KMS-11 (cell line): Measurements from ENCODE around the gene NCBP3.

ENCODE experiments used
- H2AFZ ChIP-seq: fragments of 200-600 bp; sonication (generic); 2 replicates; pipeline ENCODE4 v1.6.1; 2016; ENCODE audit warnings: antibody characterized with exemption, mixed run types, low read depth
- H3K27ac ChIP-seq: fragments of 200-600 bp; sonication (generic); 2 replicates; pipeline ENCODE4 v1.6.1; 2016; ENCODE audit warnings: mild to moderate bottlenecking, mixed run types
- H3K27me3 ChIP-seq: fragments of 200-600 bp; sonication (generic); 2 replicates; pipeline ENCODE4 v1.6.1; 2017; ENCODE audit warnings: mild to moderate bottlenecking, low read depth, mixed run types, moderate library complexity; ENCODE audit not compliant: insufficient read depth
- H3K36me3 ChIP-seq: fragments of 200-600 bp; sonication (generic); 2 replicates; pipeline ENCODE4 v1.6.1; 2017; ENCODE audit warnings: mild to moderate bottlenecking, mixed run types; ENCODE audit not compliant: insufficient read depth
- H3K4me1 ChIP-seq: fragments of 200-600 bp; sonication (generic); 2 replicates; pipeline ENCODE4 v1.6.1; 2016; ENCODE audit warnings: mild to moderate bottlenecking, low read depth, mixed run types; ENCODE audit not compliant: poor library complexity, severe bottlenecking
- H3K4me2 ChIP-seq: fragments of 200-600 bp; sonication (generic); 2 replicates; pipeline ENCODE4 v1.7.0; 2016; ENCODE audit warnings: mild to moderate bottlenecking, mixed run types
- H3K4me3 ChIP-seq: fragments of 200-600 bp; sonication (generic); IDR thresholded peaks from 2 replicates; pipeline ENCODE4 v1.6.1; 2017; ENCODE audit warnings: low read depth, low read length, mixed read lengths; ENCODE audit not compliant: insufficient read depth
- H3K79me2 ChIP-seq: fragments of 200-600 bp; sonication (generic); 2 replicates; pipeline ENCODE4 v1.6.1; 2016; ENCODE audit warnings: low read depth, mixed run types; ENCODE audit not compliant: insufficient read depth
- H3K9ac ChIP-seq: fragments of 200-600 bp; sonication (generic); 2 replicates; pipeline ENCODE4 v1.6.1; 2016; ENCODE audit warnings: mild to moderate bottlenecking, mixed run types
- H4K20me1 ChIP-seq: fragments of 200-600 bp; sonication (generic); 2 replicates; pipeline ENCODE4 v1.6.1; 2016; ENCODE audit warnings: mild to moderate bottlenecking, mixed run types; ENCODE audit not compliant: insufficient read depth
- CTCF ChIP-seq: fragments of 200-600 bp; sonication (generic); conservative IDR thresholded peaks from 2 replicates; pipeline ENCODE4 v1.6.1; 2017; ENCODE audit warnings: low read depth, mild to moderate bottlenecking, antibody characterized with exemption, low read length, moderate library complexity, mixed read lengths

The NCBP3 gene

GRCh38 chr17:3768769-3769168 lies 77.3 kb downstream of the NCBP3 start:
- Histone ChIP-seq H3K79me2 (no peaks in the 10 kb centered on the region), H3K27me3 (no peaks in the 10 kb centered on the region), H3K4me3 (no peak overlapping the region), H3K4me2 (no peak overlapping the region), H3K9ac (no peak overlapping the region), H3K4me1 (no peaks in the 10 kb centered on the region), H4K20me1 (no peaks in the 10 kb centered on the region), H3K27ac (no peak overlapping the region), H2AFZ (no peak overlapping the region), H3K36me3 (no peaks in the 10 kb centered on the region)
- no peak for TF ChIP-seq CTCF

GRCh38 chr17:3768341-3768740 lies 77.7 kb downstream of the NCBP3 start:
- H3K4me1 ChIP-seq, result no peaks in the 10 kb centered on the region
- H3K9ac ChIP-seq, result no peak overlapping the region
- no peak overlapping the region for H3K27ac ChIP-seq
- H3K79me2 ChIP-seq, result no peaks in the 10 kb centered on the region
- H3K27me3 ChIP-seq, result no peaks in the 10 kb centered on the region
- H3K4me3 ChIP-seq, result no peak overlapping the region
- H3K36me3 ChIP-seq, result no peaks in the 10 kb centered on the region
- no peak for TF ChIP-seq CTCF
- no peak overlapping the region for H3K4me2 ChIP-seq
- no peak overlapping the region for H2AFZ ChIP-seq
- H4K20me1 ChIP-seq, result no peaks in the 10 kb centered on the region

GRCh38 chr17:3766779-3767178 lies 79.3 kb downstream of the NCBP3 start:
- Histone ChIP-seq H2AFZ (no peak overlapping the region), H3K27ac (no peak overlapping the region), H3K4me3 (no peak overlapping the region), H3K36me3 (no peaks in the 10 kb centered on the region), H4K20me1 (no peaks in the 10 kb centered on the region), H3K27me3 (no peaks in the 10 kb centered on the region), H3K79me2 (no peaks in the 10 kb centered on the region), H3K9ac (no peak overlapping the region), H3K4me2 (no peak overlapping the region), H3K4me1 (no peaks in the 10 kb centered on the region)
- TF ChIP-seq CTCF, result no peak

- no peak overlapping the region for H3K4me3 ChIP-seq
- no peaks in the 10 kb centered on the region for H3K79me2 ChIP-seq
- no peaks in the 10 kb centered on the region for H4K20me1 ChIP-seq
- no peaks in the 10 kb centered on the region for H3K36me3 ChIP-seq
- no peak overlapping the region for H3K27ac ChIP-seq
- H3K4me1 ChIP-seq, result no peaks in the 10 kb centered on the region
- no peak overlapping the region for H3K9ac ChIP-seq
- no peak overlapping the region for H3K4me2 ChIP-seq
- no peak overlapping the region for H2AFZ ChIP-seq
- no peaks in the 10 kb centered on the region for H3K27me3 ChIP-seq
- TF ChIP-seq CTCF, result no peak
Observed at GRCh38 chr17:3765981-3766380, 80.1 kb downstream of the NCBP3 start.

- Histone ChIP-seq H3K9ac (no peak overlapping the region), H3K27ac (no peak overlapping the region), H3K27me3 (no peaks in the 10 kb centered on the region), H3K36me3 (no peaks in the 10 kb centered on the region), H3K79me2 (no peaks in the 10 kb centered on the region), H3K4me1 (no peaks in the 10 kb centered on the region), H3K4me3 (no peak overlapping the region), H3K4me2 (no peak overlapping the region), H4K20me1 (no peaks in the 10 kb centered on the region), H2AFZ (no peak overlapping the region)
- no peak for TF ChIP-seq CTCF
Observed at GRCh38 chr17:3763777-3764170, 82.3 kb downstream of the NCBP3 start.
